Mesothelial cell of epicardium (in vitro differentiated cells): ENCODE data around the gene CCDC28B. TPM values are rescaled to one million over a fixed set of nuclear protein-coding genes. Genes with fewer than 3 reads are reported as not detected.

ENCODE experiments used
- DNase-seq, 2 experiments: peaks; one replicate each; pipeline ENCODE4 v3.0.0; 2021; ENCODE audit warnings: low spot score in 2 of 2; ENCODE audit not compliant: unreplicated experiment in 2 of 2
- H3K27ac Mint-ChIP-seq: 2 replicates; pipeline ENCODE4 v1.8.0; 2021; ENCODE audit warnings: mixed read lengths
- H3K27me3 Mint-ChIP-seq: 2 replicates; pipeline ENCODE4 v1.8.0; 2021; ENCODE audit warnings: low read depth, mixed read lengths
- H3K36me3 Mint-ChIP-seq: 2 replicates; pipeline ENCODE4 v1.8.0; 2021; ENCODE audit warnings: mixed read lengths
- H3K4me1 Mint-ChIP-seq: 2 replicates; pipeline ENCODE4 v1.8.0; 2021; ENCODE audit warnings: mixed read lengths
- H3K4me3 Mint-ChIP-seq: 2 replicates; pipeline ENCODE4 v1.8.0; 2021; ENCODE audit warnings: mild to moderate bottlenecking, moderate library complexity, mixed read lengths
- H3K9me3 Mint-ChIP-seq: 2 replicates; pipeline ENCODE4 v1.8.0; 2021; ENCODE audit warnings: mixed read lengths
- total RNA-seq: library from RNA; stranded (reverse); gene quantifications from 3 replicates; pipeline ENCODE4 v1.2.1, GENCODE V29; 2021
- TF ChIP-seq, protein P1 (sequence below): fragments of 200-600 bp; sonication (generic); IDR thresholded peaks from one replicate; pipeline ENCODE4 v1.5.0; 2021; ENCODE audit warnings: antibody characterized with exemption; ENCODE audit not compliant: unreplicated experiment

The CCDC28B gene
- total RNA-seq, 1 donor from 2014 or later = 21.6 TPM

DNA sequence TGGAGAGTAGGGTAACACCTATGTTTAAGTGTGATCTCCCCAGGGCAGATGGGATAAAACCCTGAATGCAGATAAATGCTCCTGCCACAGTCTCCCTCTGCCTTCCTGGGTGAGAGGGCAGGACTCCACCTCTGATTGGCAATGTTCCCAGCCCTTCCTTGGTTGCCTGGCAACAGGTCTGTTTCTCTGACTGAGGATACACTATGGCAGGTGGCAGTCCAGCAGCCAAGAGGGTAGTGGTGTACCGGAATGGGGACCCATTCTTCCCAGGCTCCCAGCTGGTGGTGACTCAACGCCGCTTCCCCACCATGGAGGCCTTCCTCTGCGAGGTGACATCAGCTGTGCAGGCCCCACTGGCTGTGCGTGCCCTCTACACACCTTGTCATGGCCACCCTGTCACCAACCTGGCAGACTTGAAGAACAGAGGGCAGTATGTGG is 8.5 kb downstream of the CCDC28B start, which contains the start of gene DCDC2B:
Gene DCDC2B (plus strand): TSS at position 199 of the 438 bp plus-strand sequence. CDS start 5 bp downstream, at position 204.
- H3K4me3 Mint-ChIP-seq = no peak within 1 kb of the TSS
- no peaks in the 10 kb centered on the region for H3K36me3 Mint-ChIP-seq
- no peak within 1 kb of the TSS for H3K27ac Mint-ChIP-seq
- H3K4me1 Mint-ChIP-seq = peaks cover 14% of the 10 kb centered on the region
- TF ChIP-seq, protein P1, sequence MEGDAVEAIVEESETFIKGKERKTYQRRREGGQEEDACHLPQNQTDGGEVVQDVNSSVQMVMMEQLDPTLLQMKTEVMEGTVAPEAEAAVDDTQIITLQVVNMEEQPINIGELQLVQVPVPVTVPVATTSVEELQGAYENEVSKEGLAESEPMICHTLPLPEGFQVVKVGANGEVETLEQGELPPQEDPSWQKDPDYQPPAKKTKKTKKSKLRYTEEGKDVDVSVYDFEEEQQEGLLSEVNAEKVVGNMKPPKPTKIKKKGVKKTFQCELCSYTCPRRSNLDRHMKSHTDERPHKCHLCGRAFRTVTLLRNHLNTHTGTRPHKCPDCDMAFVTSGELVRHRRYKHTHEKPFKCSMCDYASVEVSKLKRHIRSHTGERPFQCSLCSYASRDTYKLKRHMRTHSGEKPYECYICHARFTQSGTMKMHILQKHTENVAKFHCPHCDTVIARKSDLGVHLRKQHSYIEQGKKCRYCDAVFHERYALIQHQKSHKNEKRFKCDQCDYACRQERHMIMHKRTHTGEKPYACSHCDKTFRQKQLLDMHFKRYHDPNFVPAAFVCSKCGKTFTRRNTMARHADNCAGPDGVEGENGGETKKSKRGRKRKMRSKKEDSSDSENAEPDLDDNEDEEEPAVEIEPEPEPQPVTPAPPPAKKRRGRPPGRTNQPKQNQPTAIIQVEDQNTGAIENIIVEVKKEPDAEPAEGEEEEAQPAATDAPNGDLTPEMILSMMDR = no peak
- no peak for DNase-seq
- H3K9me3 Mint-ChIP-seq = no peaks in the 10 kb centered on the region
- no peaks in the 10 kb centered on the region for H3K27me3 Mint-ChIP-seq

DNA sequence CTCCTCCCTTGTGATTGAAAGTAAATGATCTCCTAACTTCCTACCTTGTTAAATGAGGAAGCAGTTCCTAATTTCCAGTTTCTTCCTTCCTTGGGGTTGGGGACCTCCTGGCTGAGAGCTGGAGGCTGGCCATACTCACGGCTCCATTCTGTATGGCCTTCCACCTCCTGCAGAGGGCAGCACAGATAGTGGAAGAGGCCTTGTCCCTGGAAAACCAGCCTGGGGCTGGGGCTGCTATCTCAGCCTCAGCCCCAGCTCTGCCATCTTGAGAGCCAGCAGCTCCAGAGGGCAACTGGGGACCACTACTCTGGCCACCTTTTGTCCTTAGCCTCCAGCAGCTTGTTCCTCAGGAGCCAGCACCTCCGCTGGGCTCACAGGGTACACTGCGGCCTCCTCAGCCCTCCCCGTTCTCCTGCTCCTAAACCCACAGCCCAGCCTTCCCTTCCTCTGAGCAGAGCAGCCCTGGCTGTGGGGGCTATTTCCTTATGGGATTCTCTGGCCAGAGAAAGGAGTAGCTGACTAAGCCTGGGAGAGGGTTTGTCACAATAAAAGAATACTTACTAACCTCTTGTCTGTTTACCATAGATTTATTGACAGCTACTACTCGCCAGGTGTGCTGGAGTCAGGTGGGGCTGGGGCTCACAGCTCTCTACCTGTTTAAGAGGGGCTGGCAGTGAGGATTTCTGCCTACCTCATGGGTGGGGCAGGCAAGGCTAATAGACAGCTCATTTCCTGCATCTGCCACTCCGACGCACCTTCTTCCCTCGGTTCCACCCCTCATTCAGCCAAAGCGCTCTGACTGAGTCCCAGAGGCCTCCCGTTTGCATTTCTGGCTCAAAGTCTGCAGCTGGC is 15.5 kb downstream of the CCDC28B start:
- H3K27me3 Mint-ChIP-seq = no peaks in the 10 kb centered on the region
- no peak overlapping the region for H3K4me3 Mint-ChIP-seq
- H3K27ac Mint-ChIP-seq = no peak overlapping the region

DNA sequence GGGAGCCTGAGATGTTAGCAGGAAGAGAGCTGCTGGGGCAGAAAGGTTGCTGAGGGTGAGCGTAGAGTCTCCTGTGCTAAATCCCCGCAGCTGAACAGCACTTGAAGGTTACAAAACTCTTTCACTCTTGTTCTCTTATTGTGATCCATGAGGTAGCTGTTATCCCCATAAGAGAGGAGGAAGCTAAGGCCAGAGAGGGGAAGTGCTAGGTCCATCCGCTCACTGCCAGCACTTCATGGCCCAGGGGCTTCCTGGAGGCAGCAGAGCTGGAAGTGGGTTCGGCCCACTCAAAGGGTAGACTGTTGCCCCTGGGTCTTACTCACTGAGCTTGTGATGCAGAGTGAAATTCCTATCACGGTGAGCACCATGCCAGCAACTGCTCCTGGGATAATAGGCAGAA is 16.2 kb downstream of the CCDC28B start:
- TF ChIP-seq, protein P1 = no peak
- Mint-ChIP-seq H3K27me3 (no peaks in the 10 kb centered on the region), H3K4me3 (no peak overlapping the region), H3K36me3 (no peaks in the 10 kb centered on the region), H3K27ac (no peak overlapping the region), H3K4me1 (peaks cover 12% of the 10 kb centered on the region), H3K9me3 (no peaks in the 10 kb centered on the region)
- no peak for DNase-seq

More for the DNA sequence above, 15.5 kb downstream of the CCDC28B start:
- Mint-ChIP-seq H3K9me3 (no peaks in the 10 kb centered on the region), H3K4me1 (peaks cover 5% of the 10 kb centered on the region), H3K36me3 (no peaks in the 10 kb centered on the region)
- peak in 1 of 2 experiments; percentile 62 for DNase-seq
- TF ChIP-seq, protein P1 = peak; percentile 45

DNA sequence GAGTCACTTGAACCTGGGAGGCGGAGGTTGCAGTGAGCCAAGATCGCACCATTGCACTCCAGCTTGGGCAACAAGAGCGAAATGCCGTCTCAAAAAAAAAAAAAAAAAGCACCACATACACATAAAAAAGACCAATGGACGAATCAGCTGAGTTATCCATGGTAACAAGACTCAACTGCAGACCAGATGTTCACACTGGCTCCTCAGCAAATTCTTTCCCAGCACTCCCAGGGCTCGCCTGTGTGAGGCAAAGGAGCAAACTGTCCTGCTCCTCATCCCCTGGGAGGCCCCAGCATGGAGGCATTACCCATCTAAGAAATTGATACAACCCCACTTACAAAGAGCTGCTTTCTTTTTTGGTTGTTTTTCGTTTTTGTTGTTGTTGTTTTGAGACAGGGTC is 18.6 kb downstream of the CCDC28B start:
- no peaks in the 10 kb centered on the region for H3K9me3 Mint-ChIP-seq
- TF ChIP-seq, protein P1 = no peak
- DNase-seq = no peak
- no peak overlapping the region for H3K4me3 Mint-ChIP-seq
- H3K36me3 Mint-ChIP-seq = peaks cover 2% of the 10 kb centered on the region
- H3K27me3 Mint-ChIP-seq = no peaks in the 10 kb centered on the region
- no peak overlapping the region for H3K27ac Mint-ChIP-seq
- H3K4me1 Mint-ChIP-seq = peaks cover 24% of the 10 kb centered on the region

DNA sequence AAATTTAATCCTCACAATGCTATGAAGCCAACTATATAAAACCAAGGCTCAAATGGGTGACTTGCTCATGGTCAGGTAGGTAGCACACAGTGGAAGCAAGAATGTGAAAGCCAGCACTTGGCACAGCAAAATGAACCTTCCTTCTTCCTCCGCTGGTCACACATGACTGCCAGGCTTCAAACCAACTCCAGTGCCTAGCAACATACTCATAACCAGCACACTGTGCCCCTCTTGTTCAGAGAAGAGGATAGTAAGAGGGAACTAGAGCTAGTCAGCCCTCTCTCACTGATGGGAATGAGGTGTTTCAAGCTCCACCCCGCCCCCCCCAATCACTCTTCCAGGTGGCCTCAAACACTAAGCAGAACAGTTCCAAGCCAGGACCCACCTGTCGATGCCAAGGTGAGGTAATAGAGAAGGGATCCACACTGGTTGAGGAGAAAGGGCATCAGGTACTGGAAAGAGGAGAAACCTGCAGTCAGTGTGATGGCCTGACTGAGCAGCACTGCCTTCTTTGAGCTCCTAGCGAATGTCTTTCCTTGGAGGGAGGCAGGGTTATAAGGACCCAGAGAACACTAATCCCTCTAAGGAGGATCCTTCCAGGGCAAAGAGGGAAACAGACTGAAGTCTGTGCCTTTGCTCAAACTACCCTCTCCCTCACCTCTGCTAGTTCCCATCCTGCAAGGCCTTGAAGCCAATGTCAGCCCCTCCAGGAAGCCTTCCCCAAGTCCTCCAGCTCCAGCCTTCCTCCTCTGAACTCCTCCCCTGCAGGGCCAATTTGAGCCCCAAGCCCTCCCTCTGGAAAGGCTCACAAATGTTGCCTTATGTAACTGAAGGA is 20.6 kb downstream of the CCDC28B start:
- Mint-ChIP-seq H3K4me3 (peak overlapping the region; percentile 98), H3K4me1 (peaks cover 25% of the 10 kb centered on the region), H3K27ac (peak overlapping the region; percentile 98), H3K27me3 (no peaks in the 10 kb centered on the region), H3K9me3 (no peaks in the 10 kb centered on the region), H3K36me3 (peaks cover 11% of the 10 kb centered on the region)
- DNase-seq = no peak
- TF ChIP-seq, protein P1 = no peak
